A549 (cell line): ENCODE results near the gene CPA5. TPM values are rescaled to one million over a fixed set of nuclear protein-coding genes. Genes with fewer than 3 reads are reported as not detected.

Experiments used
- ATAC-seq, 2 experiments: fragments of 200-7000 bp in 1 of 2; fragments of >200 bp in 1 of 2; cut with Nextera tagmentation in 1 of 2; cut with Tn5 transposase in 1 of 2; 3 replicates each; pipeline versions ENCODE4 v1.8.0 to v1.9.1; 2018 to 2020; ENCODE audit warnings: mild to moderate bottlenecking in 1 of 2, moderate library complexity in 1 of 2
- CTCF ChIA-PET: fragments of 300-600 bp; sonication (Branson Sonifier 250); formaldehyde crosslinking; extraction: SDS; loops from one replicate; lab custom pipeline; 2021; ENCODE audit warnings: antibody characterized with exemption, inconsistent platforms; lab: Yijun Ruan, JAX
- POLR2A ChIA-PET: fragments of 350-600 bp; formaldehyde crosslinking; extraction: SDS; loops from one replicate; lab custom pipeline; 2021; ENCODE audit warnings: antibody characterized with exemption, inconsistent platforms; lab: Yijun Ruan, JAX
- DNase-seq, 2 experiments: peaks; one replicate each; pipeline versions ENCODE4 v3.0.0 to v3.0.0-alpha.2; 2011 to 2016; ENCODE audit warnings: low read depth in 1 of 2, low spot score in 1 of 2
- FAIRE-seq: peaks from 2 replicates; lab custom pipeline; 2011; peaks lifted over from hg19 to GRCh38; lab: Jason Lieb, UNC
- H3K27ac ChIP-seq, 2 experiments: fragments of >200 bp; sonication (Bioruptor Twin); formaldehyde crosslinking; 3 replicates each; pipeline ENCODE4 v1.5.1; 2016 to 2017
- H3K4me1 ChIP-seq: fragments of >200 bp; sonication (Bioruptor Twin); formaldehyde crosslinking; 3 replicates; pipeline ENCODE4 v1.6.1; 2016
- H3K4me2 ChIP-seq: fragments of >200 bp; sonication (Bioruptor Twin); formaldehyde crosslinking; 3 replicates; pipeline ENCODE4 v1.6.1; 2016
- H3K4me3 ChIP-seq: fragments of >200 bp; sonication (Bioruptor Twin); formaldehyde crosslinking; 3 replicates; pipeline ENCODE4 v1.5.1; 2016
- H3K9me3 ChIP-seq: fragments of >200 bp; sonication (Bioruptor Twin); formaldehyde crosslinking; 3 replicates; pipeline ENCODE4 v1.6.1; 2016
- EHF ChIP-seq: fragments of 250-450 bp; sonication (Bioruptor Pico); IDR thresholded peaks from 2 replicates; pipeline ENCODE4 v1.5.0; 2020; ENCODE audit warnings: mild to moderate bottlenecking
- ESRRA ChIP-seq: fragments of 150-350 bp; IDR thresholded peaks from 2 replicates; pipeline ENCODE4 v1.6.1; 2014; ENCODE audit warnings: mild to moderate bottlenecking, low read length, borderline replicate concordance
- FOXS1 ChIP-seq: fragments of 250-450 bp; sonication (Bioruptor Pico); IDR thresholded peaks from 2 replicates; pipeline ENCODE4 v1.5.0; 2020; ENCODE audit warnings: mild to moderate bottlenecking, moderate library complexity
- HOXA7 ChIP-seq: fragments of 250-450 bp; sonication (Bioruptor Pico); IDR thresholded peaks from 2 replicates; pipeline ENCODE4 v1.5.0; 2020; ENCODE audit warnings: mild to moderate bottlenecking, moderate library complexity
- JUN ChIP-seq, 2 experiments: fragments of >200 bp; sonication (Bioruptor Twin); formaldehyde crosslinking; IDR thresholded peaks; 2 replicates in 1 of 2; 3 replicates in 1 of 2; pipeline ENCODE4 v1.6.1; 2016 to 2017
- JUNB ChIP-seq: fragments of >200 bp; sonication (Bioruptor Twin); formaldehyde crosslinking; IDR thresholded peaks from 2 replicates; pipeline ENCODE4 v1.6.1; 2016
- MAFK ChIP-seq: fragments of 450-650 bp; IDR thresholded peaks from 2 replicates; pipeline ENCODE4 v1.6.1; 2014; ENCODE audit not compliant: partially characterized antibody
- MAZ ChIP-seq: fragments of 150-350 bp; IDR thresholded peaks from 2 replicates; pipeline ENCODE4 v1.6.1; 2014; ENCODE audit warnings: antibody characterized with exemption, low read depth, low read length, borderline replicate concordance
- NFE2L2 ChIP-seq: fragments of 150-350 bp; conservative IDR thresholded peaks from 2 replicates; pipeline ENCODE4 v1.6.1; 2014; ENCODE audit warnings: low read length
- PHF8 ChIP-seq: fragments of 200-600 bp; sonication (generic); IDR thresholded peaks from 2 replicates; pipeline ENCODE4 v1.6.1; 2016; ENCODE audit warnings: low read depth, mild to moderate bottlenecking, antibody characterized with exemption, moderate library complexity, borderline replicate concordance
- RNF2 ChIP-seq: fragments of 200-600 bp; sonication (generic); IDR thresholded peaks from 2 replicates; pipeline ENCODE4 v1.6.1; 2016; ENCODE audit warnings: low read depth, mild to moderate bottlenecking, antibody characterized with exemption, moderate library complexity, borderline replicate concordance
- SMC3 ChIP-seq: fragments of >200 bp; sonication (Bioruptor Twin); formaldehyde crosslinking; IDR thresholded peaks from 3 replicates; pipeline ENCODE4 v1.6.1; 2018; ENCODE audit warnings: inconsistent platforms
- TP53 ChIP-seq: fragments of 250-450 bp; sonication (Bioruptor Pico); IDR thresholded peaks from 2 replicates; pipeline ENCODE4 v1.5.0; 2021; ENCODE audit warnings: mild to moderate bottlenecking, moderate library complexity
- ZC3H11A ChIP-seq: fragments of 450-650 bp; IDR thresholded peaks from 2 replicates; pipeline ENCODE4 v1.6.1; 2014; ENCODE audit warnings: antibody characterized with exemption, mild to moderate bottlenecking
- ZNF302 ChIP-seq: fragments of 250-450 bp; sonication (Bioruptor Pico); IDR thresholded peaks from 2 replicates; pipeline ENCODE4 v1.9.0; 2021; ENCODE audit warnings: inconsistent platforms, mild to moderate bottlenecking, moderate library complexity
- ZSCAN20 ChIP-seq: fragments of 250-450 bp; sonication (Bioruptor Pico); IDR thresholded peaks from 2 replicates; pipeline ENCODE4 v1.8.0; 2022; ENCODE audit warnings: mild to moderate bottlenecking, moderate library complexity
- WGBS: methylation state at CpG from one replicate; pipeline ENCODE4 v1.1.6; 2017; ENCODE audit errors: missing lambda C conversion rate; 5-methylcytosine and 5-hydroxymethylcytosine counted together
- polyA plus RNA-seq, 4 experiments: library from polyadenylated mRNA; depleted of rRNA in 3 of 4; stranded (reverse); fragments of >200 nt; fragmentation: RNase III in 1 of 4; extraction: RNeasy Plus Mini Kit Qiagen cat#74134 plus additional on column Dnase treatment in 1 of 4; gene quantifications; 2 replicates in 3 of 4; 3 replicates in 1 of 4; pipeline ENCODE4 v1.2.3, GENCODE V29; 2011 to 2017
- TF ChIP-seq, protein P1 (sequence below): fragments of >200 bp; sonication (Bioruptor Twin); formaldehyde crosslinking; IDR thresholded peaks from 3 replicates; pipeline ENCODE4 v1.5.1; 2016
- TF ChIP-seq, protein P2 (sequence below): fragments of 250-450 bp; sonication (Bioruptor Pico); IDR thresholded peaks from 2 replicates; pipeline ENCODE4 v1.5.0; 2021; ENCODE audit warnings: mild to moderate bottlenecking, moderate library complexity, borderline replicate concordance
- TF ChIP-seq, protein P3 (sequence below): fragments of 250-450 bp; sonication (Bioruptor Pico); IDR thresholded peaks from 2 replicates; pipeline ENCODE4 v1.5.0; 2020; ENCODE audit warnings: low read depth, mild to moderate bottlenecking, moderate library complexity

The CPA5 gene
- polyA plus RNA-seq, 2 of the 4 experiments (the other 2 are of a cell fraction), result not detected

DNA sequence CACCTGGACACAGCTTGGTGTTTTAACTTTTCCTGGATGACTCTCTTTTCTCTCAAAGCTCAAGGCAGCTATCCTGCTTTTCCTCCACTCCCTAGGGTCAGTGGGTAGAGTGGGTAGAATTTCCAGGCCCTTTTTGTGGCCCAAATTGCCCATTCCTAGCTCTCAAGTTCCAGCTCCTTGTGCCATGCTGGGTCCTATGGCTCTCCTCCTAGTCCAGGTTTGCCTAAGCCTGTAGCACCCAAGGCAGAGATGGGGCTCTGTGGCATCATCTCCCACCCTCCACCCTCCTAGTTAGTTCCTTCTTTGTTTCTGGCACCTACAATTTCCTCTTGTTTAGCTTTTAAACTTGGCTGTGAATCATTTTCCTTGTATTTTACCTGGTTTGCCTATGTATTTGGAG lies 42.0 kb upstream of the CPA5 start (continued):
- TF ChIP-seq, protein P1, sequence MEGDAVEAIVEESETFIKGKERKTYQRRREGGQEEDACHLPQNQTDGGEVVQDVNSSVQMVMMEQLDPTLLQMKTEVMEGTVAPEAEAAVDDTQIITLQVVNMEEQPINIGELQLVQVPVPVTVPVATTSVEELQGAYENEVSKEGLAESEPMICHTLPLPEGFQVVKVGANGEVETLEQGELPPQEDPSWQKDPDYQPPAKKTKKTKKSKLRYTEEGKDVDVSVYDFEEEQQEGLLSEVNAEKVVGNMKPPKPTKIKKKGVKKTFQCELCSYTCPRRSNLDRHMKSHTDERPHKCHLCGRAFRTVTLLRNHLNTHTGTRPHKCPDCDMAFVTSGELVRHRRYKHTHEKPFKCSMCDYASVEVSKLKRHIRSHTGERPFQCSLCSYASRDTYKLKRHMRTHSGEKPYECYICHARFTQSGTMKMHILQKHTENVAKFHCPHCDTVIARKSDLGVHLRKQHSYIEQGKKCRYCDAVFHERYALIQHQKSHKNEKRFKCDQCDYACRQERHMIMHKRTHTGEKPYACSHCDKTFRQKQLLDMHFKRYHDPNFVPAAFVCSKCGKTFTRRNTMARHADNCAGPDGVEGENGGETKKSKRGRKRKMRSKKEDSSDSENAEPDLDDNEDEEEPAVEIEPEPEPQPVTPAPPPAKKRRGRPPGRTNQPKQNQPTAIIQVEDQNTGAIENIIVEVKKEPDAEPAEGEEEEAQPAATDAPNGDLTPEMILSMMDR, result no peak

DNA sequence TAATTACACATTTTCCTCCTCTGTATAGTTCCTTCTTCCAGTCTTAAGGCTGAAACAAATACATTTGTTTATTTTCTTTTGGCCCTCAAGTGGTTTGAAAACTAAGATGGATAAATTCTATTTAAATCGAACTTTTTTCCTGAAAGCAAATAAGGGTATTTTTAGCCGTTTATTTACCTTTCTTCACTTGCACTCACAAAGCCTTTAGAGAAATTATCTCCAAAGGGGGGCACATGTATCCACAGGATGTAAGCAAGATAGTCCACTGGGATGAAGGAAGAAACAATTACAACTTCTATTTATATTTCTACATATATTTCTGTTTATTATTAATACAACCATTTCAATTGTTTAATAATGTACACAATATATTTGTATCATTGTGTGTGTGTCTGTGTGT lies 41.5 kb upstream of the CPA5 start:
- 27% methylated on average over 2 of the region's 2 CpGs for WGBS
- Histone ChIP-seq H3K4me3 (no peak overlapping the region), H3K4me2 (no peak overlapping the region), H3K27ac (no peak overlapping the region), H3K4me1 (no peaks in the 10 kb centered on the region), H3K9me3 (no peaks in the 10 kb centered on the region)
- TF ChIP-seq TP53 (CRISPR knock-in tag), result no peak
- TF ChIP-seq ESRRA, result no peak
- no peak for TF ChIP-seq ZNF302 (CRISPR knock-in tag)
- FAIRE-seq, result no peak
- POLR2A ChIA-PET, result no interaction called here
- no peak for DNase-seq
- no peak for ATAC-seq
- CTCF ChIA-PET, result interaction anchor here (1.0 kb wide), 1 partner anchor 9 kb away, joined by 3 read pairs; no protein-coding TSS in a partner anchor

DNA sequence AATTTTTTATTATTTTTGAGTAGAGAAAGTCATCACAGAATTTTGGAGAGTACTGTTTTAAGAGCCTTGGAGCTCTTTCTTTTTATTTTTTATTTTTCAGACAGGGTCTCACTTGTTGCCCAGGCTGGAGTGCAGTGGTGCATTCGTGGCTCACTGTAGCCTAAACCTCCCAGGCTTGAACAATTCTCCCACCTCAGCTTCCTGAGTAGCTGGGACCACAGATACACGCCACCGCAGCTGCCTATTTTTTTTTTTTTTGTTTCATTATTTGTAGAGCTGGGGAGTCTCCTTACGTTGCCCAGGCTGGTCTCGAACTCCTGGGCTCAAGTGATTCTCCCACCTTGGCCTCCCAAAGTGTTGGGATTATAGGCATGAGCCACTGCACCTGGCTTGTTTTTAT lies 41.1 kb upstream of the CPA5 start:
- DNase-seq, result no peak
- POLR2A ChIA-PET, result no interaction called here
- CTCF ChIA-PET, result interaction anchor here (0.6 to 1.0 kb wide), 2 partner anchors 10 to 82 kb away, joined by 3 to 4 read pairs; no protein-coding TSS in a partner anchor
- H3K4me1 ChIP-seq, result no peaks in the 10 kb centered on the region
- 62% methylated on average over 5 of the region's 5 CpGs for WGBS
- TF ChIP-seq ZC3H11A (no peak), JUN (IDR thresholded peaks at IDR 0.05) (no peak), PHF8 (no peak), ZNF302 (CRISPR knock-in tag) (no peak), ZSCAN20 (CRISPR knock-in tag) (no peak), HOXA7 (CRISPR knock-in tag) (no peak), FOXS1 (CRISPR knock-in tag) (no peak), JUNB (no peak), MAFK (no peak), EHF (no peak), SMC3 (no peak), RNF2 (no peak), MAZ (no peak), NFE2L2 (no peak)
- TF ChIP-seq, protein P2, sequence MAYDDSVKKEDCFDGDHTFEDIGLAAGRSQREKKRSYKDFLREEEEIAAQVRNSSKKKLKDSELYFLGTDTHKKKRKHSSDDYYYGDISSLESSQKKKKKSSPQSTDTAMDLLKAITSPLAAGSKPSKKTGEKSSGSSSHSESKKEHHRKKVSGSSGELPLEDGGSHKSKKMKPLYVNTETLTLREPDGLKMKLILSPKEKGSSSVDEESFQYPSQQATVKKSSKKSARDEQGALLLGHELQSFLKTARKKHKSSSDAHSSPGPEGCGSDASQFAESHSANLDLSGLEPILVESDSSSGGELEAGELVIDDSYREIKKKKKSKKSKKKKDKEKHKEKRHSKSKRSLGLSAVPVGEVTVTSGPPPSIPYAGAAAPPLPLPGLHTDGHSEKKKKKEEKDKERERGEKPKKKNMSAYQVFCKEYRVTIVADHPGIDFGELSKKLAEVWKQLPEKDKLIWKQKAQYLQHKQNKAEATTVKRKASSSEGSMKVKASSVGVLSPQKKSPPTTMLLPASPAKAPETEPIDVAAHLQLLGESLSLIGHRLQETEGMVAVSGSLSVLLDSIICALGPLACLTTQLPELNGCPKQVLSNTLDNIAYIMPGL (CRISPR knock-in tag), result no peak
- TF ChIP-seq, protein P3, sequence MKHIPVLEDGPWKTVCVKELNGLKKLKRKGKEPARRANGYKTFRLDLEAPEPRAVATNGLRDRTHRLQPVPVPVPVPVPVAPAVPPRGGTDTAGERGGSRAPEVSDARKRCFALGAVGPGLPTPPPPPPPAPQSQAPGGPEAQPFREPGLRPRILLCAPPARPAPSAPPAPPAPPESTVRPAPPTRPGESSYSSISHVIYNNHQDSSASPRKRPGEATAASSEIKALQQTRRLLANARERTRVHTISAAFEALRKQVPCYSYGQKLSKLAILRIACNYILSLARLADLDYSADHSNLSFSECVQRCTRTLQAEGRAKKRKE, result no peak
- H3K9me3 ChIP-seq, result no peaks in the 10 kb centered on the region
- no peak for ATAC-seq
- H3K4me3 ChIP-seq, result no peak overlapping the region
- no peak for FAIRE-seq
- no peak overlapping the region for H3K27ac ChIP-seq
- H3K4me2 ChIP-seq, result no peak overlapping the region
